ENCODE measurements around the gene COLGALT1.

DNA sequence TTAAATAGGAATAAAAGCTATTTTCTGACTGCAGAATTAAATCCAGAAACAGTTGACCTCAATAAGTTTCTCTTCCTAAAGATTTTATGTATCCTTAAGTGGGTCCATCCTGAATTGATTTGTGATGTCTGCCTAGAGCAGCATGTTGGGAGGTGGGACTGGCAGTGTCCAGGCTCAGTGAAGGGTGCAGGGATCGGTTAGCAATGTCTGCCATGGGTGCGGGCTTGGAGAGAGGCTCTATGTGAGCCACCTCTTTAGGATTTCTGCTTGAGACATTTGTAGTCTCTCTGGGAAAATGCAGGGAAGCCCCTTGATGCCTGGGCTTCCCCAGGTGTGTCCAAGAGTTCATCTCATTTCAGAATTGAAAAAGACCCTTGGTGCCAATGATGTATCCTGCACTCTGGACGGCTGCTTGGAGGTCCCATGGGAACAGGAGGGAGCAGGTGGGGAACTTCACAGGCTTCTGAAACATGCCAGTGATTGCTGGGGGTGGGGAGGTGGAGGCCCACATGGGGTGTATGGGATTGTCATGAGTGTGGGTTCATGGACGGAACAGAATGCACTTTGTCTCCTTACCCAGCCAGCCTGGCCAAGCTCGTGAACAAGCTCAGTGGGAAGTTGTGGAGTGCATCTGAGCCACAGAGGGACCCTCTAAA lies 6.2 kb upstream of the COLGALT1 start:
- no peak for TF ChIP-seq POLR2A (IDR thresholded peaks at IDR 0.05; ENCODE audit: low read length)
- no peak for TF ChIP-seq EP300 (IDR thresholded peaks at IDR 0.05)
- no peak for TF ChIP-seq CTCF (IDR thresholded peaks at IDR 0.05)
- no peak for TF ChIP-seq KDM5A (IDR thresholded peaks at IDR 0.05)
- TF ChIP-seq MAFK (IDR thresholded peaks at IDR 0.05; ENCODE audit: partially characterized antibody), result no peak
- no peak for TF ChIP-seq ELK1 (IDR thresholded peaks at IDR 0.05; ENCODE audit: low read depth, low read length)
- TF ChIP-seq POLR2AphosphoS2 (conservative IDR thresholded peaks at IDR 0.05; ENCODE audit: low read length), result no peak
